GM21723 (cell line): ENCODE measurements around the gene DEPDC1B.
"Not testable (repeated sequence)": the region's sequence is repeated elsewhere in the genome, so short reads cannot be mapped to it uniquely, and the experiment has no call there.

Source experiments
- ATAC-seq: cut with Tn5 transposase; IDR thresholded peaks from one replicate; pipeline ENCODE4 v1.9.1; 2021; ENCODE audit warnings: mild to moderate bottlenecking, moderate library complexity; ENCODE audit not compliant: unreplicated experiment

Gene DEPDC1B

GRCh38 chr5:60649288-60649917 lies 50.6 kb downstream of the DEPDC1B start:
- peak; percentile 82 for ATAC-seq

- ATAC-seq, result no peak
Observed at GRCh38 chr5:60648175-60648574, 51.8 kb downstream of the DEPDC1B start.

GRCh38 chr5:60640901-60641300 lies 59.1 kb downstream of the DEPDC1B start:
- no peak for ATAC-seq

GRCh38 chr5:60639544-60639943 lies 60.4 kb downstream of the DEPDC1B start:
- no peak for ATAC-seq

GRCh38 chr5:60638300-60638699 lies 61.7 kb downstream of the DEPDC1B start:
- no peak for ATAC-seq

GRCh38 chr5:60636644-60637043 lies 63.3 kb downstream of the DEPDC1B start:
- no peak for ATAC-seq

GRCh38 chr5:60636001-60636400 lies 64.0 kb downstream of the DEPDC1B start:
- no peak for ATAC-seq

- ATAC-seq, result no peak
Observed at GRCh38 chr5:60634051-60634450, 65.9 kb downstream of the DEPDC1B start.

- ATAC-seq, result no peak
Observed at GRCh38 chr5:60633341-60633740, 66.6 kb downstream of the DEPDC1B start.

GRCh38 chr5:60632153-60632552 lies 67.8 kb downstream of the DEPDC1B start:
- ATAC-seq, result no peak

GRCh38 chr5:60630836-60631235 lies 69.1 kb downstream of the DEPDC1B start:
- ATAC-seq, result no peak

GRCh38 chr5:60630179-60630578 lies 69.8 kb downstream of the DEPDC1B start:
- ATAC-seq, result no peak

GRCh38 chr5:60624875-60625274 lies 75.1 kb downstream of the DEPDC1B start:
- ATAC-seq, result not testable (repeated sequence)

GRCh38 chr5:60620752-60621151 lies 79.2 kb downstream of the DEPDC1B start:
- not testable (repeated sequence) for ATAC-seq

GRCh38 chr5:60613826-60614225 lies 86.1 kb downstream of the DEPDC1B start:
- ATAC-seq, result no peak

GRCh38 chr5:60611099-60611740 lies 88.7 kb downstream of the DEPDC1B start:
- no peak for ATAC-seq

GRCh38 chr5:60604771-60605170 lies 95.2 kb downstream of the DEPDC1B start:
- ATAC-seq, result no peak

GRCh38 chr5:60598424-60598823 lies 101.5 kb downstream of the DEPDC1B start:
- peak; percentile 61 for ATAC-seq

- peak; percentile 82 for ATAC-seq
Observed at GRCh38 chr5:60597572-60598320, 102.2 kb downstream of the DEPDC1B start.

- no peak for ATAC-seq
Observed at GRCh38 chr5:60594715-60595477, 105.1 kb downstream of the DEPDC1B start.

- no peak for ATAC-seq
Observed at GRCh38 chr5:60590172-60590571, 109.8 kb downstream of the DEPDC1B start.
